HCT116 (cell line): ENCODE measurements around the gene DTYMK. TPM values are rescaled to one million over a fixed set of nuclear protein-coding genes. Genes with fewer than 3 reads are reported as not detected.

ENCODE experiments used
- ATAC-seq: fragments of 200-7000 bp; cut with Tn5 transposase; 2 replicates; pipeline ENCODE4 v1.9.1; 2020; ENCODE audit warnings: mild to moderate bottlenecking, moderate library complexity
- BruUV-seq: library from RNA; stranded (reverse); fragments of 400-500 nt; replicated peaks from 2 replicates; lab custom pipeline; 2021; lab: Mats Ljungman, UMichigan
- CTCF ChIA-PET: fragments of 300-600 bp; sonication (Branson Sonifier 250); formaldehyde crosslinking; loops from one replicate; lab custom pipeline; 2021; ENCODE audit warnings: antibody characterized with exemption; lab: Charles Lee
- POLR2A ChIA-PET: fragments of 300-600, 350-600 bp; sonication (Branson Sonifier 250); formaldehyde crosslinking; loops from one replicate; lab custom pipeline; 2021; ENCODE audit warnings: antibody characterized with exemption; lab: Charles Lee
- RAD21 ChIA-PET, 2 experiments: fragments of 300-600 bp; sonication (Branson Sonifier 250); formaldehyde crosslinking; loops; one replicate each; lab custom pipeline; 2023; ENCODE audit warnings: low total read pairs in 2 of 2; ENCODE audit not compliant: uncharacterized antibody in 2 of 2, unreplicated experiment in 2 of 2, low non-redundant PET in 1 of 2; lab: Charles Lee
- DNase-seq: peaks from one replicate; pipeline ENCODE4 v3.0.0-alpha.2; 2010; ENCODE audit warnings: low read depth, low spot score
- H2AFZ ChIP-seq: fragments of 200-600 bp; shearing (Covaris generic), sonication (generic); 2 replicates; pipeline ENCODE4 v1.6.1; 2017; ENCODE audit warnings: low read depth, mixed run types, mixed read lengths, antibody characterized with exemption, low read length; ENCODE audit not compliant: poor library complexity, severe bottlenecking
- H3K27ac ChIP-seq: 2 replicates; pipeline ENCODE4 v1.5.1; 2012; ENCODE audit warnings: low read depth, low read length
- H3K27me3 ChIP-seq: fragments of 200-600 bp; sonication (generic); 2 replicates; pipeline ENCODE4 v1.6.1; 2016; ENCODE audit warnings: mixed run types, low read length, mixed read lengths; ENCODE audit not compliant: insufficient read depth
- H3K36me3 ChIP-seq, 2 experiments: fragments of 200-500 bp in 1 of 2; fragments of 200-600 bp in 1 of 2; sonication (Bioruptor generic) in 1 of 2; sonication (generic) in 1 of 2; 2 replicates each; pipeline versions ENCODE4 v1.5.1 to v1.6.1; 2014 to 2016; ENCODE audit warnings: low read length in 2 of 2, inconsistent platforms in 1 of 2, mixed read lengths in 1 of 2, mixed run types in 1 of 2; ENCODE audit not compliant: insufficient read depth in 2 of 2, control insufficient read depth in 1 of 2
- H3K4me1 ChIP-seq, 2 experiments: fragments of 200-600 bp in 1 of 2; sonication (generic) in 1 of 2; 2 replicates each; pipeline versions ENCODE4 v1.5.1 to v1.6.1; 2012 to 2017; ENCODE audit warnings: low read length in 2 of 2, inconsistent platforms in 1 of 2, mild to moderate bottlenecking in 1 of 2, mixed read lengths in 1 of 2, mixed run types in 1 of 2, moderate library complexity in 1 of 2; ENCODE audit not compliant: insufficient read depth in 2 of 2, control insufficient read depth in 1 of 2
- H3K4me2 ChIP-seq: fragments of 200-600 bp; sonication (generic); 2 replicates; pipeline ENCODE4 v1.6.1; 2017; ENCODE audit warnings: mixed run types, low read length, mixed read lengths
- H3K4me3 ChIP-seq, 2 experiments: fragments of 200-600 bp in 1 of 2; sonication (generic) in 1 of 2; replicated peaks in 1 of 2; 2 replicates each; pipeline ENCODE4 v1.5.1; 2011 to 2016; ENCODE audit warnings: low read length in 2 of 2, control low read depth in 1 of 2, low read depth in 1 of 2, mild to moderate bottlenecking in 1 of 2, mixed read lengths in 1 of 2, mixed run types in 1 of 2
- H3K79me2 ChIP-seq: fragments of 200-600 bp; sonication (generic); 2 replicates; pipeline ENCODE4 v1.6.1; 2017; ENCODE audit warnings: mild to moderate bottlenecking, mixed run types, low read length, moderate library complexity, mixed read lengths; ENCODE audit not compliant: insufficient read depth
- H3K9ac ChIP-seq: fragments of 200-600 bp; sonication (generic); 2 replicates; pipeline ENCODE4 v1.6.1; 2016; ENCODE audit warnings: low read length, mixed read lengths
- H3K9me2 ChIP-seq: fragments of 200-600 bp; sonication (generic), shearing (Covaris generic); 2 replicates; pipeline ENCODE4 v1.6.1; 2017; ENCODE audit warnings: mixed run types, mild to moderate bottlenecking, moderate library complexity; ENCODE audit not compliant: insufficient read depth
- H3K9me3 ChIP-seq, 2 experiments: fragments of 200-500 bp in 1 of 2; fragments of 200-600 bp in 1 of 2; sonication (Bioruptor generic) in 1 of 2; sonication (generic) in 1 of 2; 2 replicates each; pipeline ENCODE4 v1.6.1; 2014 to 2017; ENCODE audit warnings: low read length in 2 of 2, mixed read lengths in 2 of 2, inconsistent platforms in 1 of 2, low read depth in 1 of 2, mild to moderate bottlenecking in 1 of 2, mixed run types in 1 of 2, moderate library complexity in 1 of 2; ENCODE audit not compliant: control insufficient read depth in 1 of 2, insufficient read depth in 1 of 2
- H4K20me1 ChIP-seq: fragments of 200-600 bp; sonication (generic), shearing (Covaris generic); 2 replicates; pipeline ENCODE4 v1.6.1; 2017; ENCODE audit warnings: mixed run types, mild to moderate bottlenecking, moderate library complexity; ENCODE audit not compliant: insufficient read depth
- ATF3 ChIP-seq: IDR thresholded peaks from 2 replicates; pipeline ENCODE4 v1.6.1; 2012
- CBX3 ChIP-seq: IDR thresholded peaks from 2 replicates; pipeline ENCODE4 v1.6.1; 2012; ENCODE audit warnings: low read depth
- CTCF ChIP-seq, 3 experiments: fragments of 200-600 bp in 1 of 3; sonication (generic) in 1 of 3; IDR thresholded peaks in 2 of 3; conservative IDR thresholded peaks in 1 of 3; 2 replicates each; pipeline ENCODE4 v1.5.1; 2012 to 2017; ENCODE audit warnings: low read depth in 2 of 3, low read length in 2 of 3, antibody characterized with exemption in 1 of 3, borderline replicate concordance in 1 of 3, control low read depth in 1 of 3, mild to moderate bottlenecking in 1 of 3, mixed read lengths in 1 of 3, mixed run types in 1 of 3, moderate library complexity in 1 of 3; ENCODE audit not compliant: insufficient read depth in 1 of 3
- EZH2 ChIP-seq: fragments of 200-600 bp; sonication (generic); IDR thresholded peaks from 2 replicates; pipeline ENCODE4 v1.6.1; 2017; ENCODE audit warnings: antibody characterized with exemption, mixed run types
- FOSL1 ChIP-seq: IDR thresholded peaks from 2 replicates; pipeline ENCODE4 v1.6.1; 2012; ENCODE audit warnings: low read depth
- RAD21 ChIP-seq: IDR thresholded peaks from 2 replicates; pipeline ENCODE4 v1.6.1; 2012; ENCODE audit warnings: low read depth, mild to moderate bottlenecking
- YY1 ChIP-seq: IDR thresholded peaks from 2 replicates; pipeline ENCODE4 v1.6.1; 2011; ENCODE audit warnings: low read length, low read depth, moderate library complexity, mild to moderate bottlenecking; ENCODE audit not compliant: insufficient replicate concordance; ENCODE audit errors: extremely low read depth
- intact Hi-C: fragments of 100-400 bp; cut with micrococcal nuclease; formaldehyde crosslinking; loops from 2 replicates; pipeline ENCODE4 v1.10.0; 2022
- total RNA-seq: library from RNA; stranded (reverse); gene quantifications from one replicate; pipeline ENCODE4 v1.2.1, GENCODE V29; 2021; ENCODE audit not compliant: unreplicated experiment

The DTYMK gene
- total RNA-seq, 1 experiment from 2014 or later: 83.3 TPM

GRCh38 chr2:241640165-241640795 is 46.3 kb downstream of the DTYMK start:
- H2AFZ ChIP-seq: no peak overlapping the region
- ATAC-seq (no peak), DNase-seq (no peak)
- H3K27me3 ChIP-seq: no peaks in the 10 kb centered on the region
- H3K4me1 ChIP-seq: peaks cover 3 to 19% of the 10 kb centered on the region in 2 experiments; a peak in 3 of 4 replicates
- RAD21 ChIA-PET: no interaction called here
- intact Hi-C loops: no loop called here
- H3K27ac ChIP-seq: no peak overlapping the region
- BruUV-seq: no TSS peak
- no peaks in the 10 kb centered on the region; the same call in 1 of the 2 replicates for H4K20me1 ChIP-seq
- no peak overlapping the region for H3K9ac ChIP-seq
- no peak overlapping the region for H3K4me2 ChIP-seq
- TF ChIP-seq YY1: no peak
- no peak for TF ChIP-seq CTCF (IDR thresholded peaks at IDR 0.05 in 2 of 3, conservative IDR thresholded peaks at IDR 0.05 in 1 of 3; ENCODE audit: borderline replicate concordance in 1 of 3, insufficient read depth in 1 of 3, low read depth in 2 of 3, low read length in 2 of 3)
- no peak for TF ChIP-seq RAD21
- TF ChIP-seq FOSL1: no peak
- TF ChIP-seq EZH2: no peak
- peaks cover 0 to 11% of the 10 kb centered on the region in 2 experiments; a peak in 1 of 4 replicates for H3K36me3 ChIP-seq
- H3K4me3 ChIP-seq: no peak overlapping the region
- peaks cover 88% of the 10 kb centered on the region for H3K79me2 ChIP-seq
- POLR2A ChIA-PET: no interaction called here
- H3K9me2 ChIP-seq: no peaks in the 10 kb centered on the region
- CTCF ChIA-PET: no interaction called here
- peaks cover 5 to 7% of the 10 kb centered on the region in 2 experiments; a peak in 2 of 4 replicates for H3K9me3 ChIP-seq

GRCh38 chr2:241639385-241639784 is 47.2 kb downstream of the DTYMK start:
- intact Hi-C loops: loop anchor here (5.0 kb wide), 3 partner anchors 82 to 282 kb away; partner anchors contain the start of genes BOK, FARP2 and STK25
- H2AFZ ChIP-seq: no peak overlapping the region
- no peak overlapping the region for H3K27ac ChIP-seq
- DNase-seq (no peak), ATAC-seq (no peak)
- peak overlapping the region in 1 of 2 experiments; percentile 80; a peak in 2 of 4 replicates for H3K4me3 ChIP-seq
- H3K27me3 ChIP-seq: no peaks in the 10 kb centered on the region
- H4K20me1 ChIP-seq: no peaks in the 10 kb centered on the region; the same call in 1 of the 2 replicates
- H3K4me1 ChIP-seq: peaks cover 7 to 24% of the 10 kb centered on the region in 2 experiments; a peak in 3 of 4 replicates
- no peak for TF ChIP-seq ATF3
- no peak for TF ChIP-seq FOSL1
- TF ChIP-seq CBX3: peak; percentile 55; the same call in 1 of the 2 replicates
- POLR2A ChIA-PET: no interaction called here
- RAD21 ChIA-PET: no interaction called here
- H3K4me2 ChIP-seq: peak overlapping the region; percentile 91; the same call in 1 of the 2 replicates
- H3K9me2 ChIP-seq: no peaks in the 10 kb centered on the region
- BruUV-seq: no TSS peak
- peaks cover 88% of the 10 kb centered on the region for H3K79me2 ChIP-seq
- CTCF ChIA-PET: no interaction called here
- peaks cover 0 to 11% of the 10 kb centered on the region in 2 experiments; a peak in 1 of 4 replicates for H3K36me3 ChIP-seq
- peaks cover 5 to 7% of the 10 kb centered on the region in 2 experiments; a peak in 2 of 4 replicates for H3K9me3 ChIP-seq
- no peak overlapping the region for H3K9ac ChIP-seq
